HTERT RPE-1 (cell line): ENCODE data around the gene MISP.

Experiments used
- in situ Hi-C: fragments of 300-500 bp; cut with MboI; formaldehyde crosslinking; loops from 4 replicates; pipeline ENCODE4 v1.14.3; 2020; ENCODE audit warnings: low sequenced_read_pairs

The MISP gene

GRCh38 chr19:795691-796581 lies 45.0 kb downstream of the MISP start:
- in situ Hi-C loops, result no loop called here

GRCh38 chr19:796692-797527 lies 46.0 kb downstream of the MISP start, which contains the start of gene PTBP1:
PTBP1 (plus strand) TSS chr19:797452; CDS start chr19:797498, 46 bp downstream.
- in situ Hi-C loops, result no loop called here

GRCh38 chr19:797528-798414 lies 46.9 kb downstream of the MISP start:
- in situ Hi-C loops, result no loop called here

- in situ Hi-C loops, result no loop called here
Observed at GRCh38 chr19:798415-799075, 47.6 kb downstream of the MISP start.

GRCh38 chr19:799076-799881 lies 48.4 kb downstream of the MISP start:
- in situ Hi-C loops, result no loop called here

- in situ Hi-C loops, result no loop called here
Observed at GRCh38 chr19:800360-801029, 49.6 kb downstream of the MISP start.

GRCh38 chr19:801030-801860 lies 50.3 kb downstream of the MISP start:
- in situ Hi-C loops, result no loop called here

GRCh38 chr19:801861-802497 lies 51.1 kb downstream of the MISP start:
- in situ Hi-C loops, result no loop called here

GRCh38 chr19:802498-803098 lies 51.7 kb downstream of the MISP start:
- in situ Hi-C loops, result no loop called here

- in situ Hi-C loops, result no loop called here
Observed at GRCh38 chr19:803099-803561, 52.2 kb downstream of the MISP start.

GRCh38 chr19:803686-804418 lies 52.9 kb downstream of the MISP start:
- in situ Hi-C loops, result no loop called here

GRCh38 chr19:804419-805165 lies 53.7 kb downstream of the MISP start:
- in situ Hi-C loops, result no loop called here

GRCh38 chr19:805166-805551 lies 54.2 kb downstream of the MISP start:
- in situ Hi-C loops, result no loop called here

GRCh38 chr19:805600-806550 lies 55.0 kb downstream of the MISP start:
- in situ Hi-C loops, result no loop called here
